Spinal cord (tissue), 10 donors: Measurements from ENCODE around the gene CYP3A5. TPM values are rescaled to one million over a fixed set of nuclear protein-coding genes. Genes with fewer than 3 reads are reported as not detected.
"Not testable (repeated sequence)": the region's sequence is repeated elsewhere in the genome, so short reads cannot be mapped to it uniquely, and the experiment has no call there.

Source experiments
- DNase-seq, 6 donors: peaks; one replicate each; pipeline versions ENCODE4 v3.0.0 to v3.0.0-alpha.2; 2013 to 2015; ENCODE audit warnings: low spot score in 6 of 6, low read depth in 4 of 6
- H3K27ac ChIP-seq: one replicate; pipeline ENCODE4 v1.5.1; 2013; ENCODE audit warnings: low read depth, low read length, control low read depth
- H3K27me3 ChIP-seq: one replicate; pipeline ENCODE4 v1.6.1; 2013; ENCODE audit warnings: low read length; ENCODE audit not compliant: control insufficient read depth, insufficient read depth
- H3K36me3 ChIP-seq: one replicate; pipeline ENCODE4 v1.6.1; 2013; ENCODE audit warnings: low read length; ENCODE audit not compliant: control insufficient read depth, insufficient read depth
- H3K4me1 ChIP-seq: one replicate; pipeline ENCODE4 v1.6.1; 2013; ENCODE audit warnings: low read length; ENCODE audit not compliant: control insufficient read depth, insufficient read depth
- H3K4me3 ChIP-seq: one replicate; pipeline ENCODE4 v1.5.1; 2013; ENCODE audit warnings: low read depth, low read length, control low read depth
- H3K9me3 ChIP-seq: one replicate; pipeline ENCODE4 v1.6.1; 2013; ENCODE audit warnings: low read length; ENCODE audit not compliant: control insufficient read depth, insufficient read depth
- WGBS: methylation state at CpG from one replicate; pipeline ENCODE4 v1.1.5; 2013; ENCODE audit warnings: missing lambda C conversion rate; ENCODE audit not compliant: insufficient coverage; 5-methylcytosine and 5-hydroxymethylcytosine counted together
- long read RNA-seq, 4 donors: transcript quantifications; one replicate each; lab custom pipeline, GENCODE V29; 2026
- polyA plus RNA-seq, 2 donors: library from polyadenylated mRNA; unstranded; fragments of 120-200 nt; gene quantifications; one replicate each; pipeline ENCODE4 v1.2.1, GENCODE V29; 2013; ENCODE audit not compliant: insufficient read length in 2 of 2
- total RNA-seq, 2 donors: library from RNA; depleted of rRNA in 1 of 2; stranded (reverse); fragments of 120-200 nt in 1 of 2; fragments of >200 nt in 1 of 2; gene quantifications; one replicate each; pipeline versions ENCODE4 v1.2.3 to v1.2.4, GENCODE V29; 2013 to 2014
- donor health status: healthy.

Gene CYP3A5
- total RNA-seq (1 to 10 TPM; 7.2 to 8.4 TPM), polyA plus RNA-seq (1 to 10 TPM; 2.6 TPM)
- long read RNA-seq, donor 1: 0 reads
- long read RNA-seq, donor 2: 0 reads
- long read RNA-seq, donor 3: 0 reads
- long read RNA-seq, donor 4, partial matches to known transcripts: 0 of 2 reads
- long read RNA-seq, donor 4, other reads (novel, unspliced or antisense): 0 of 2 reads

DNA sequence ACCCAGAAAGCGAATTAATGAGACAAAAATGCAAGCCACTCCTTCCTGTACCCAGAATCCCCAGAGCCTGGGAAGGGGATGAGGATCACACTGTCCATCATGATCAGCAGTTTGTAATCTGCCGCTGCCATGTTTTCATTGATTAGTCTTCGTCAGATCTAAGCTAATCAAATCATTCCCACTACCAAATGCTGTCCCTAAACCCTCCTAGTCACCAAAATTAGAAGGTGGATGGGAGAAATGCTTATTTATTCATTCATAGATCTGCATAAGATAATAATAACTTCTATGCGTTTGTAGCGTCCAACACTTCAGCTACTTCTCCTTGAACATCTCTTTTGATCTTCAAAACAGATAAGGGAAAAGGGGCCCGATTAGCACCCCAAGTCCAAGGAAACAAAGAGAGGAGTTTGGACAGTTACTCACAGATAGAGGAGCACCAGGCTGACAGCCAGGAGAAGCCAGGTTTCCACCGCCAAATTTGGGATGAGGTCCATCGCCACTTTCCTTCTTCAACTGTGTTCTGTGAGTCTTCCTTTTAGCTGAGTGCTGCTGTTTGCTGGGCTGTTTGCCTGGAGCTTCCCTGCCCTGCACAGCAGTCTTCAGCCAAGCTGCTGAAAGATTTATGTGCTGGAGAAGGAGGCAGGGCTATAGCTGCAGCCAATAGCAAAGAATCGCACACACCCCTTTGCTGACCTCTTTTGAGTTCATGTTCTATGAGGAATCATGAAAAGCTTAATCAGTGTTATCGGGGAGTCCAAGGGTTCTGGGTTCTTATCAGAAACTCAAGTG lies at the start of gene CYP3A5:
Gene CYP3A5 (minus strand): TSS at position 597 of the 792 bp plus-strand sequence. CDS start 100 bp downstream, at position 497.
- H3K27ac ChIP-seq: no peak within 1 kb of the TSS
- H3K9me3 ChIP-seq: no peaks in the 10 kb centered on the region
- H3K4me1 ChIP-seq: no peaks in the 10 kb centered on the region
- H3K36me3 ChIP-seq: no peaks in the 10 kb centered on the region
- 82% methylated on average over 5 of the region's 10 CpGs for WGBS
- DNase-seq: peak in 4 of 6 donors; percentile 6 to 63 (median 9)
- H3K27me3 ChIP-seq: no peaks in the 10 kb centered on the region
- H3K4me3 ChIP-seq: no peak within 1 kb of the TSS

GRCh38 chr7:99728615-99729014 lies 48.8 kb upstream of the CYP3A5 start:
- H3K27me3 ChIP-seq: no peaks in the 10 kb centered on the region
- H3K4me1 ChIP-seq: no peaks in the 10 kb centered on the region
- WGBS: no CpG with 5 or more reads among the region's 2 CpGs
- H3K9me3 ChIP-seq: no peaks in the 10 kb centered on the region
- DNase-seq: no peak
- no peaks in the 10 kb centered on the region for H3K36me3 ChIP-seq
- H3K4me3 ChIP-seq: no peak overlapping the region
- no peak overlapping the region for H3K27ac ChIP-seq

DNA sequence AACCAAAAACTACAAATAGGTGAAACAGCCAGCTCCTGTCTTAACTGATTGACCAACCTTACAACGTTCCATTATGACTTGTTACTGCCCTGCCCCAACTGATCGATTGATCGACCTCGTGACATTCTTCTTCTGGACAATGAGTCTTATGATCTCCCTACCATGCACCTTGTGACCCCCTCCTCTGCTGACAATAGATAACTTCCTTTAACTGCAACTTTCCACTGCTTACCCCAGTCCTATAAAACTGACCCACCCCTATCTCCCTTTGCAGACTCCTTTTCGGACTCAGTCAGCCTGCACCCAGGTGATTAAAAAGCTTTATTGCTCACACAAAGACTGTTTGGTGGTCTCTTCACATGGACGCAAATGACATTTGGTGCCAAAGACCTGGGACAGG lies 43.4 kb upstream of the CYP3A5 start:
- not testable (repeated sequence) for H3K27ac ChIP-seq, H3K27me3 ChIP-seq, DNase-seq, H3K9me3 ChIP-seq, H3K36me3 ChIP-seq, H3K4me3 ChIP-seq, H3K4me1 ChIP-seq
- WGBS: 91% methylated on average over 6 of the region's 6 CpGs

- H3K9me3 ChIP-seq: no peaks in the 10 kb centered on the region
- no peak for DNase-seq
- H3K27me3 ChIP-seq: no peaks in the 10 kb centered on the region
- no peaks in the 10 kb centered on the region for H3K36me3 ChIP-seq
- no peaks in the 10 kb centered on the region for H3K4me1 ChIP-seq
- no peak overlapping the region for H3K4me3 ChIP-seq
- WGBS: 90% methylated on average over 5 of the region's 5 CpGs
- H3K27ac ChIP-seq: no peak overlapping the region
Measured at GRCh38 chr7:99720800-99721595, 41.2 kb upstream of the CYP3A5 start.

- no peaks in the 10 kb centered on the region for H3K4me1 ChIP-seq
- no CpG with 5 or more reads among the region's 4 CpGs for WGBS
- H3K36me3 ChIP-seq: no peaks in the 10 kb centered on the region
- no peaks in the 10 kb centered on the region for H3K27me3 ChIP-seq
- no peaks in the 10 kb centered on the region for H3K9me3 ChIP-seq
- H3K4me3 ChIP-seq: no peak overlapping the region
- H3K27ac ChIP-seq: no peak overlapping the region
- no peak for DNase-seq
Measured at GRCh38 chr7:99719996-99720769, 40.4 kb upstream of the CYP3A5 start.

GRCh38 chr7:99713995-99714570 lies 34.3 kb upstream of the CYP3A5 start:
- H3K27ac ChIP-seq: no peak overlapping the region
- DNase-seq: no peak
- H3K27me3 ChIP-seq: no peaks in the 10 kb centered on the region
- H3K4me3 ChIP-seq: no peak overlapping the region
- no peaks in the 10 kb centered on the region for H3K4me1 ChIP-seq
- WGBS: no CpG with 5 or more reads among the region's 3 CpGs
- no peaks in the 10 kb centered on the region for H3K9me3 ChIP-seq
- H3K36me3 ChIP-seq: no peaks in the 10 kb centered on the region

- no peaks in the 10 kb centered on the region for H3K36me3 ChIP-seq
- H3K4me3 ChIP-seq: no peak overlapping the region
- no peak for DNase-seq
- peaks cover 9% of the 10 kb centered on the region for H3K9me3 ChIP-seq
- no peak overlapping the region for H3K27ac ChIP-seq
- H3K27me3 ChIP-seq: no peaks in the 10 kb centered on the region
- WGBS: 100% methylated on average over 1 of the region's 2 CpGs
- H3K4me1 ChIP-seq: no peaks in the 10 kb centered on the region
Measured at GRCh38 chr7:99709838-99710578, 30.2 kb upstream of the CYP3A5 start.

GRCh38 chr7:99709260-99709659 lies 29.5 kb upstream of the CYP3A5 start:
- DNase-seq: no peak
- no CpG with 5 or more reads among the region's 2 CpGs for WGBS
- Histone ChIP-seq H3K36me3 (no peaks in the 10 kb centered on the region), H3K4me1 (no peaks in the 10 kb centered on the region), H3K9me3 (peaks cover 9% of the 10 kb centered on the region), H3K4me3 (no peak overlapping the region), H3K27me3 (no peaks in the 10 kb centered on the region), H3K27ac (no peak overlapping the region)
